ENCODE measurements around the gene PPIA.

Gene PPIA

DNA sequence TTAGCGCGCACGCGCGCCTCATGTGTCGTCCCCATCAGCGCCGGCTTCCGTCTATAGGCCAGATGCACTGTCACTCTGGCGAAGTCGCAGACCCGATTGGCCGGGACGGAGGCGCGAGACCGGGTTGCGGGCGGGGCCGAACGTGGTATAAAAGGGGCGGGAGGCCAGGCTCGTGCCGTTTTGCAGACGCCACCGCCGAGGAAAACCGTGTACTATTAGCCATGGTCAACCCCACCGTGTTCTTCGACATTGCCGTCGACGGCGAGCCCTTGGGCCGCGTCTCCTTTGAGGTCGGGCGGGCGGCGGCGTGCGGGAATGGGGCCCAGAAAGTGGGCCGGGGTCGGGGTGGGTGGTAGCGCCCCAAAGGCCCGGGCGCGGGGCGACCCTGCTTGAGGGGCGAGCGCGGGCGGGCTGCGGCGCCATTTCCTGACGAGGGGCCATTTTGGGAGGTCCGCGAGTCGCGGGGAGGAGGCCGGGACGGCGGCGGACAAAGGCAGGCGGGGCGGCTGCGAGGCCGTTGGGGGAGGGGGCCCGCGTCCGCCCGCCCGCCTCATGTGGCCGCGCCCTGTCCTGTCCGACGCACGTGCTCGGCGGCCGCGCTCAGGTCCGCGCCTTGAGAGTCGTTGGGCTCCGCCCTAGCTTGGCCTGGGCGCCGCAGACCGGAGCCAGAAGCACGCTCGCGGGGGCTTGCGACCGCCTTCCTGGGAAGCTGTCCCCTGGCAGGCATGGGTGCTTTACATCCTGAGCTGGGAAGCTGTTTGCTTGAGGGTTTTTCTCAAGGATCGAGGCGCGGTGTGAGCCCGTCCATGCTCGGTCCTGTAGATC, at the start of gene PPIA:
PPIA (plus strand) TSS at position 178 of the 825 bp plus-strand sequence; CDS start at position 222, 44 bp downstream.
- DNase-seq: peak; percentile 97 to 100 (median 98)
- intact Hi-C loops (cut with DNase I): loop anchor here (2.0 to 5.0 kb wide), 4 partner anchors 48 to 214 kb away; partner anchors contain the start of genes H2AZ2, OGDH, TMED4 and ZMIZ2

DNA sequence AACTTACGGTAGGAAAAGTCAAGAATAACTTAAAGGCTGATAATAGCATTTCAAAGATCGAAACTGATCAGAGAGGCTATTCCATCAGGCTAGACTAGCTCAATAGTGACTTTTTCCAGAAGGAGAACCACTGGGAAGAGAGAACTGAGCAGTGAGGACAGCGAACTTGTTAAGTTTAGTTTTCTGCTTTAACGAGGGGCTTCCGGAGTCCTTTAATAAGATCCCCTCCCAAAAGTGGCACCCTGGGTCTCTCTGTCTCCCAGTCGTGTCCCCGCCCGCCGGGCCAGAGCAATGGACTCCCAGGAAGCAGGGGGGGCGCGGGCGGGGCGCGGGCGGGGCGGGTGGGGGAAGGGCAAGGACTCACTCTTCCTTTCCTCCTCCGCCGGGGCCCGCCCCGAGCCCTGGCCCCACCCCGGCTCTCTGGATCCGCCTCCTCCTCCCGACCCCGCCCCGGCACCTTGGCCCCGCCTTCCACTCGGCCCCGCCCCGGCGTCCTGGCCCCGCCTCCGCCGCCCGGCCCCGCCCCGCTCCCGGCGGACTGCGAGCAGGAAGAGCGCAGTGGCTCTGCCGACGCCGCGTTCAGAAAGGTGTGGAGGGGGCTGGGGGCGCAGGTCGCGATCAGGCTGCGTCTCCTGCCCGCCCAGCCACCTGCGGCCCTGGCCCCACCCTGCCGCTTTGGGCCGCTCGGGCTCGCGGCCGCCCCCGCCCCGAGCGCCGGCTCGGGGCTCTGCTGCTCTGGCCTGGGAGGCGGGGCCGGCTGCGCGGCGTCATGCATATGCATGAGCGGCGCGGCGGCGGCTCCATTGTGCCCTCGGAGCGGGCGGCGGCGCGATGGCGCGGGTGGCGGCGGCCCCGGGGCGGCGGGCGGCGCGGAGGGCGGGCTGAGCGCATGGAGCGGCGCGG, 48.2 kb upstream of the PPIA start, which contains the start of gene ZMIZ2:
ZMIZ2 (plus strand) TSS at position 803 of the 903 bp plus-strand sequence. CDS start 7,403 bp downstream, outside the sequence.
- peak; percentile 89 to 99 (median 94) for DNase-seq
- intact Hi-C loops (cut with DNase I): loop anchor here (2.0 to 5.0 kb wide), 4 partner anchors 49 to 166 kb away; partner anchors contain the start of genes H2AZ2, OGDH, PPIA and TMED4

DNA sequence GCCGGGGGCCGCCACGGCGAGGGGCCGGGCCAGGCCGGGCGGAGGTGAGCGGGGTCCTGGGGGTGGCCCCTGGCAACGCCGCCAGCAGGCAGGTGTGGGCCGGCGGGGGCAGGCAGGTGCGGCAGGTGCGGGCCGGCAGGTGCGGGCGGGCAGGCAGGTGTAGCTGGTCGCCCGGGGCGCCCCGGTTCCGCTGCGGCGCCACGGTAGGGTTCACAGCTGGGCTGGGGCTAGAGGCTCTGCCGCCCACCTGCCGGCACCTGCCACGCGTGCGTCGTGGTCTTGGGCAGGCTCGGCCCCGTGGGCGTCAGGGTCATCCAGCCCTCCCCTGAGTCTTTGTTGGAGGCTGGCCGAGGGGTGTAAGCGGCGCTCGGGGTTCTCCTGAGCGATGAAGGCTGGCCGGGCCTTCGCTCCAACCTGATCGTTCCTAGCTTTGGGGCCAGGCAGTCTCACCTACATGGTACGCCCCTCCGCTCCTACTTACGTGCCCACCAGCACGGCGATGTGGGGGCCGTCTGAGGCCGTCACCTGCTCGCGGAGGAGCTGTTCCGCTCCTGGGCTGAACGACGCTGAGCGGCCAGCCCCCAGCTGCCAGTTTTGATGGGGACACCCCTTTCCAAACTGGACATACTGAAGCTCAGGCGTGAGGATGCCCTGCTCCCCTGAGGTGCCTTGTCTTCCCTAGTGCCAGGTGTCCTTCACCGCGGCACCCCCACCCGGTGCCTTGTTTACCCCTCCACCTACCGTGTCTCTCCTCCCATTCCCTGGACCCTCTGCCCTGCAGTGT, 47.3 kb upstream of the PPIA start:
- no peak for DNase-seq
- intact Hi-C loops (cut with DNase I): loop anchor here (2.0 to 5.0 kb wide), 4 partner anchors 48 to 167 kb away; partner anchors contain the start of genes H2AZ2, OGDH, PPIA and TMED4

DNA sequence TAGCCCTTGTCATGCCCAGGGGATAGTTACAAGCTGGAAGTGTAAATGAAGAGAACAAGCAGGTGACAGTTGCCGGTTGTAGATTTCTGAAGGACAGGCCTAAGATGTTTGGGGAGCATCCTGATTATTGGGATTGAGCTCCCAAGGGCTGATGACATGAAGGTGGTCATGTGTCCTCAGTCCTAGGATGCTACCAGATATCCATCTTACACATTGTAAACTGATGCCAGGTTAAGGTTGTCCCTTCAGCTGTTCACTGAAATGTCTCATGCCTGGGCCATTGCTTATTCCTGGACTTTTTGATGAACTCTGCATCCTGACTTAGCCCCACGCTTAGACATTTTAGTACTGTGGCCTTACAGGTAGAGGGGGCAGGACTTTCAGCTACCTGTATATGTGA, 46.5 kb upstream of the PPIA start:
- no peak for DNase-seq
- intact Hi-C loops (cut with DNase I): loop anchor here (2.0 to 5.0 kb wide), 4 partner anchors 47 to 168 kb away; partner anchors contain the start of genes H2AZ2, OGDH, PPIA and TMED4

DNA sequence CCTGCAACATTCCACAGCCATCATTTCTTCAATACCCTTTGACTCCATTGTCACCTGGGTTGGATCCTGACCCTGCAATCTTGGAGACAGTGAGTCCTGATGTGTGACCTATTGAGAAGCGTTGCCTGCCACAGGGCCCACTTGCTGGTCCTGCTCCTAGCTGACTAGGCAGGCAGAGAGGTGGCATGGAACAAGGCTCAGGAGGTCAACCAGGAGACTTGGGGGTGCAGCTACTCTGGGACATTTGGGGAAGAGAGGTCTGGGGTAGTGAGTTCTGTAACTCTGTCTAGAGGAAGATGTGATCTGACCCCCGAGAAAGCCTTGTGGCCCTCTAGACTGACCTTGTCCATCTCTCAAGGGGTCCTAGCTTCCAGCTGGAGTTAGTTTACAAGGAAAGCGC, 46.1 kb upstream of the PPIA start:
- no peak for DNase-seq
- intact Hi-C loops (cut with DNase I): no loop called here

DNA sequence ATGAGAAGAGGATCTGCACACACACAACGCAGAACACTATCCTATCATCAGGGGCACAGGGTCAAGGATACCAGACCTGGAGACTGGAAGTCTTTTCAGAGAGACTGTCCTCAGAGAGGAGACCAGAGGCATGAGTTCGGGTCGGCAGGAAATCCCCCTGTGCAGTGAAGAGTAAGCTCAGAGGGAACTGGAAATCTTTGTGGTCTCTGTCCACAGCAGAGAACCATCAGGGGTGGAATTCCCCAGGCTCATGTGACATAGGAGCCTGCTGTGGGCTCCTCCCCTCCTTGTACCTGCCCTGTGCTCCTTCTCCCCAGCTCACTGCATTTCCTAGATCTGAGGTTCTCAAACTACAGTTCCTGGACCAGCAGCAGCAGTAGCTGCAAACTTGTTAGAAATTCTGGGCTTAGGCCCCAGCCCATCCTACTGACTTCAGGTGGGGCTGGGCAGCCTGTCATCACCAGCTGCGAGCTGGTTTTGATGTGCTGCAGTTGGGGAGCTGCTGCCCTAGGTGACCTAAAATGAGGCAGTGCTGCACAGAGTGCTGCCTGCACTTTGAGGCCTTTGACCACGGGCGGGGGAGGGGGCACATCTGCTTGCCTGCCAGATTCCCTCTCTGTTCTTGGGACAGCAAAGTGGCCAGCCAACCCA, 45.4 kb upstream of the PPIA start:
- intact Hi-C loops (cut with DNase I): no loop called here
- no peak for DNase-seq

DNA sequence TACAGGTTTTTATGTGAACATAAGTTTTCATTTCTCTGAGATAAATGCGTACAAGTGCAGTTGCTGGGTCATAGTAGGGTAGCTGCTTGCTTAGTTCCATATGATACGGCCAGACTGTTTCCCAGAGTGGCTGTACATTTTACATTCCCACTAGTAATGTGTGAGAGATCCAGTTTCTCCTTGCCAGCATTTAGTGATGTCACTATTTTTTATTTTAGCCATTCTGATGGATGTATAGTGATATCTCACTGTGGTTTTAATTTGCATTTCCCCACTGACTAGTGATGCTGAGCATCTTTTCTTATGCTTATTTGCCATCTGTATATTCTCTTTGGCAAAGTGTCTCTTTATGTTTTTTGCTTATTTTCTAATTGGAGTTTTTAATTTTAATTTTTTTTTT, 43.7 kb upstream of the PPIA start:
- no peak for DNase-seq
- intact Hi-C loops (cut with DNase I): no loop called here

DNA sequence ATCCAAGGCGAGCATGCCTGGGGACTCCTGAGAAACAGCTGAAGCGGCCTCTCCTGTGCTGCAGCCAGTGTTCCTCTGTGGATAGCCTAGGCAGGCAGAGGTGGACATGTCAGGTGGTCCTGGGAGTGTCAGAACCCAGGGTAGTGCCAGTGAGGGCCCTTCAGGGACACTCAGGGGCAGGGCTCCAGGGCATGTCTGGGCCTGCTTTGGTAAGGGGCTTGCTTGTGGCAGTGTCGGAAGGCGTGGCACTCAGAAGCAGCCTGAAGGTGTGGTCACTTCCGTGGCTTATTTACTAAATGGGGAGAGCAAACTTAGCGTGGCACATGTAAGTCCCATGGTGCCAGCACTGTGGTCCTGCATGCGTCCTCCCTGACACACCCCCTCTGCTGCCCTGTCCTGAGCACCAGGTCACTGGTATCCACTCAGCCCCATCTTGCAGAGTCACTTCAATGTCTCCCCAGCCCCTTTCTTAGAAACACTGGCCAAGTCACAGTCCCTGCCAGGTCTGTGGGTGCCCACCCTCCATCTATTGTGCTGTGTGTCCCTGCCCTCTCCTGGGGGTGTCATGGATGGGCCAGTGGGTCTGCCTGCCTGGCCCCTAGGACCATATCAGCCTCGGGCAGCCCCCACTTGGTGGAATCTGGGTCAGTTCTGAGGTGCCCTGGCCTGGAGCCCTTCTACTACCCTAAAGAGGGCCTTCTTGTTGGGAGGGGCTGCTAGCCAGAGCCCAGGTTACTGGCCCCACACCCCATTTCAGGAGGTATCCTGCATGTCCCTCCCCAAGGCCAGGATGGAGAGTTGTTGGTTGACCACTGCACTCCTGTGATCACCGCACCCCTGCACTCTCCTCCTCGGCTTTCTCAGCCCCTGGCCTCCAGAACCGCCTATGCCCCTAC, 41.4 kb upstream of the PPIA start:
- intact Hi-C loops (cut with DNase I): no loop called here

DNA sequence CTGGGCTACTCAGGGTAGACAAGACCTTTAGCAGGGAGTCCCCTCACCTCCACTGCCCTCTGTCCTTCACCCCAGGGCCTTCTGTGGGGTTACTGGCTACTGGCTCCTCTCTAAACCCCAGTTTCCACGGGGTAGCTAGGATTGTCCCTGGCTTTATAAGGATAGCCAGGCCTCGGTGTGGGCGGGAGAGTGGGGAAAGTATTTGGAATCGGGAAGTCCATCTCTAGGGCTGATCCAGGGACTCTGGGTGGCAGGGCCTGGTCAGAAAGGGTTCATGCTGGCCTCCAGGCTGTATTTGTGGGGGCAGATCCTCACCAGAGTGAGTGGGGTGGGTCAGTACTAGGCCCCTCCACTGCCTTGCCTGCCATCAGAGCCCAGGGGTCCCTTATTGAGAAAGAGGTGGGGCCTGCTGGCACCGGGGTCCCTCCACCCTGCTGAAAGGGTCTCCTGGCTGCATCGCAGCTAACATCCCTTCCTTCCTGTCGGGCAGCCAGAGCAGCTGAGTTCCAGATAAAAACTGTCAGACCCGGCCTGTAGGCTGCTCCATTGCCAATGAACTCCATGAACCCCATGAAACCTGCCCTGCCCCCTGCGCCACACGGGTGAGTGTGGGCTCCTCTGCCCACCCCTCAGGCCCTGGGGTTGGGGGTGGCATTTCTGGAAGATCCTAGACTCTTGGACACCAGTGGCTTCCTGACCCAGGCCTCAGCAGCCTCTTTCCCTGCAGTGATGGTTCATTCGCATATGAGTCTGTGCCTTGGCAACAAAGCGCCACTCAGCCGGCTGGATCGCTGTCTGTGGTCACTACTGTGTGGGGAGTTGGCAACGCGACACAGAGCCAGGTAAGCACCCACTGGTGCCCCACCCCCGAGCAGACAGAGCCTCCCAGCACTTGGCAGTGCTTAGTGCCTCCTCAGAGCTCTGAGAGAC, 40.5 kb upstream of the PPIA start:
- intact Hi-C loops (cut with DNase I): no loop called here
- no peak for DNase-seq

More for the DNA sequence above, 41.4 kb upstream of the PPIA start:
- DNase-seq: no peak

DNA sequence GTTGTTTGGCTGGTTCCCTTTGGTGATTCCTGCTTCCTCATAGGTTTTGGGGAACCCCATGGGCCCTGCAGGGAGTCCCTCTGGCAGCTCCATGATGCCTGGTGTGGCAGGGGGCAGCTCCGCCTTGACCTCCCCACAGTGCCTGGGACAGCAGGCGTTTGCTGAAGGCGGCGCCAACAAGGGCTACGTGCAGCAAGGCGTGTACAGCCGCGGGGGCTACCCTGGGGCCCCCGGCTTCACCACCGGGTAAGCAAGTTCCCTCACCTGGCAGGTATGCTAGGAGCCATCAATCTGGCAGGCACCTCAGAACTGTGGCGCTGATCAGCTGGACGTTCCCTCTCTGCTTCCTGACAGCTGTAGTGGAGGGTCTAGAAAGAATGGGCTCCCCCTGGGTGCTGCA, 39.6 kb upstream of the PPIA start:
- no peak for DNase-seq
- intact Hi-C loops (cut with DNase I): no loop called here

DNA sequence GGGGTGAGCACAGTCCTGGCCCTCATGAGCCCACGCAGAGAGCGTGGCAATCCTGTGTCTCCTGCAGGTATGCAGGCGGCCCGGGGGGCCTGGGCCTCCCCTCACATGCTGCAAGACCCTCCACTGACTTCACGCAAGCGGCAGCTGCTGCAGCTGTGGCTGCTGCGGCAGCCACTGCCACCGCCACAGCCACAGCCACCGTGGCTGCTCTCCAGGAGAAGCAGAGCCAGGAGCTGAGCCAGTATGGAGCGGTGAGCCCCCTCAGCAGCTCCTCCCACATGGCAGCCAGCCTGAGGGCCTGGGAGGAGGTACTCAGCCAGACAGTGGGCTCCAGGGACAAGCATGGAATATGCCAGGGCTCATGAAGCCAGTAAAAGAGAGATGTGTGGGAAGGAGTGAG, 39.2 kb upstream of the PPIA start:
- intact Hi-C loops (cut with DNase I): no loop called here
- DNase-seq: peak in 6 of 10 donors; percentile 35 to 94 (median 54)

DNA sequence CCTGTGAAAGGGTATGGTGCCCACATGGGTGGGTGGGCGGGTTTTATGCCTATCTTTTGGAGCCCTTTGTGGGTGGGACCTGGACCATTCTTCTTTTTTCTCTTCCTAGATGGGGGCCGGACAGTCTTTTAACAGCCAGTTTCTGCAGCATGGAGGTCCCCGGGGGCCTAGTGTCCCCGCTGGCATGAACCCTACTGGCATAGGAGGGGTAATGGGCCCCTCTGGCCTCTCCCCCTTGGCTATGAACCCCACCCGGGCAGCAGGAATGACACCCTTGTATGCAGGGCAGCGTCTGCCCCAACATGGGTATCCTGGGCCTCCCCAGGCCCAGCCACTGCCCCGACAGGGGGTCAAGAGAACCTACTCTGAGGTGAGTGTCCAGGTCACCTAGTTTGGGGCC, 38.7 kb upstream of the PPIA start:
- DNase-seq: no peak
- intact Hi-C loops (cut with DNase I): no loop called here

DNA sequence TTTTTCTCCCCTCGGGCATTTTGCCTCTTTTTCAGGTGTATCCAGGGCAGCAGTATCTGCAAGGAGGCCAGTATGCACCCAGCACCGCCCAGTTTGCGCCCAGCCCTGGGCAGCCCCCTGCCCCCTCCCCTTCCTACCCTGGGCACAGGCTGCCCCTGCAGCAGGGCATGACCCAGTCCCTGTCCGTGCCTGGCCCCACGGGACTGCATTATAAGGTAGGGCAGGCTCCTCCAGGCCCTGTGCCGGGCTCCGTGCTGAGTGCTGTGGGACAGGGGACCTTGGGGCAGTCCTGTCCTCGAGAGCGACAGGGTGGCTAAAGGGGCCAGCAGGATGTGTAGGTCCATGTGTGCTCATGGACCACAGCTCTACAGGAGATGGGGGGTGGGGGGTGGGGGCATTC, 37.2 kb upstream of the PPIA start:
- DNase-seq: no peak
- intact Hi-C loops (cut with DNase I): no loop called here

DNA sequence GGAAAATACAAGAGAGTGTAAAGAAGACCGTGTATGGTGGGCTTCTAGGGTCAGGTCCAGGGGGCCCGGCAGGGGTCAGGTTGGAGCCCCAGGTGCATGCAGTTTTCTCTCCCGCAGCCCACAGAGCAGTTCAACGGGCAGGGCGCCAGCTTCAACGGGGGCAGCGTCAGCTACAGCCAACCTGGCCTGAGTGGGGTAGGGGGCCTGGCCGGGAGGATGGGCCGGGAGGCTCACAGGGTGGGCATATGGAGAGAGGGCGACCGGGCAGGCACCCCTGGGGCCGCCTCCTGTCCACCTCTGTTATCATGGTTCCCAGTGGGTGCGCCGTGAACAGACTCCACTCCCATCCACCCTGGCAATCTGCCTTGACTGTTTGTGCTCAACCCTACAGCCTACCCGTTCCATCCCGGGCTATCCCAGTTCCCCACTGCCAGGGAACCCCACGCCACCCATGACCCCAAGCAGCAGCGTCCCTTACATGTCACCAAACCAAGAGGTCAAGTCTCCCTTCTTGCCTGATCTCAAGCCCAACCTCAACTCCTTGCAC, 36.4 kb upstream of the PPIA start:
- intact Hi-C loops (cut with DNase I): no loop called here

DNA sequence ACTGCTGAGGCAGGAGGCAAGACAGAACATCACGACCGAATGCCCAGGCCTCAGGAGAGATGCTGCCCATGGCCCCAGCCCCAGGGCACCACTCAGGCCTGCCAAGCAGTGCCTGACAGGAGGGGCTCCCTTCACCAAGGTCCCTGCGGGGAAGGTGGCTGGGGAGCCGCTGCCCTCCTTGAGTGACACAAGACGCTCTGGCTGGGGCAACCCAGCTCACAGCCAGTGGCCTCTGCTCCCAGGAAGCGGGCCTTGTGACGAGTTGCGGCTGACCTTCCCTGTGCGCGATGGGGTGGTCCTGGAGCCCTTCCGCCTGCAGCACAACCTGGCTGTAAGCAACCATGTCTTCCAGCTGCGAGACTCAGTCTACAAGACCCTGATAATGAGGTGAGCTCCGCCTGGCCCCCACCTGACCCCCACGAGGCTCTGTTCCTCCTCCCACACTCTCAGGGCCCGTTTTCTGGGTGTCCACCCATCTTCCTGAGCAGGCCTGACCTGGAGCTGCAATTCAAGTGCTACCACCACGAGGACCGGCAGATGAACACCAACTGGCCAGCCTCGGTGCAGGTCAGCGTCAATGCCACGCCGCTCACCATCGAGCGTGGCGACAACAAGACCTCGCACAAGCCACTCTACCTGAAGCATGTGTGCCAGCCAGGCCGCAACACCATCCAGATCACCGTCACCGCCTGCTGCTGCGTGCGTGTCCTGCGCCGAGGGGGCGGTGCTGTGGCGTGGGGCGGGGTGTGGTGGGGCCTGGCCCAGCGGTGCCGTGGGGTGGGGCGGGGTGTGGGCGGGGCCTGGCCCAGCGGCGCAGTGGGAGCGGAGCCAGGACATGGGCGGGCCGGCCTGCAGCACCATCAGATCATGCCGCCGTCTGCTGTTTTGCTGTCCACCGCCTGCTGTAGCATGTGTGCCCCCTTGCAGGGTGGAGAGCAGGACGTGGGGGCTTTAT, 35.0 kb upstream of the PPIA start:
- DNase-seq: peak in 2 of 10 donors; percentile 52 to 74
- intact Hi-C loops (cut with DNase I): no loop called here

More for the DNA sequence above, 36.4 kb upstream of the PPIA start:
- DNase-seq: no peak

DNA sequence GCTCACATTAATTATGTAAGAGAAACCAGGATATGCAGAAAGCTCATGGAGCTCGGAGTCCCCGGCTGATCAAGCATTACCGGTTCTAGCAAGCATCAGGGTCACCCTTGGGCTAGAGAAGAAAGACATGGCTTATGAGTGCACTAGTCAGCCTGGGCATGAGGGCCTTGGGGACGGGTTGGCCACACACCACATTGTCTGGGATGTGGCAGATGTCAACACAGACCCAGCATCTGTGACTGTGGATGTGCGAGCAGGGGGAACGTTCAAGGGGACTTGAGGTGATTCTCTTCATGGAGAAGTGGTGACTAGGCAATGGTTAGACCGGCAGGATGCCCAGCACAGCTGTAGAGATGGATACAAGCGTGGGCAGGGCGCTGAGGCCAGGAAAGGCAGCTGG, 34.2 kb upstream of the PPIA start:
- no peak for DNase-seq

More for the DNA sequence above, 34.2 kb upstream of the PPIA start:
- intact Hi-C loops (cut with DNase I): no loop called here

Measured in posterior cingulate gyrus (tissue), 11 donors.